Spleen (tissue), 7 donors: ENCODE results near the gene RPL3.

ENCODE experiments used
- POLR2A ChIP-seq, 3 donors: fragments of 450-650 bp; IDR thresholded peaks; one replicate each; pipeline ENCODE4 v1.5.1; 2017; ENCODE audit warnings: antibody characterized with exemption in 3 of 3, mild to moderate bottlenecking in 1 of 3
- POLR2AphosphoS5 ChIP-seq, 3 donors: sonication (generic); formaldehyde crosslinking; IDR thresholded peaks; one replicate each; pipeline ENCODE4 v1.5.1; 2017; ENCODE audit warnings: antibody characterized with exemption in 3 of 3
- TF ChIP-seq, protein P1 (sequence below), 11 experiments: fragments of 200-600 bp in 7 of 11; fragments of 450-650 bp in 4 of 11; sonication (generic) in 4 of 11; IDR thresholded peaks in 8 of 11; conservative IDR thresholded peaks in 3 of 11; 1 replicate in 7 of 11; 2 replicates in 4 of 11; pipeline versions ENCODE4 v1.4.0 to v1.8.0; 2016 to 2021; ENCODE audit warnings: antibody characterized with exemption in 11 of 11, inconsistent platforms in 4 of 11, mild to moderate bottlenecking in 1 of 11
- donor health status: DM: no; HTN: no; CAD: no; lungs with moderate emphysema.
- donor health status: DM: no; HTN: no; CAD: no.
- donor health status: DM: no; HTN: no; CAD: no.

DNA sequence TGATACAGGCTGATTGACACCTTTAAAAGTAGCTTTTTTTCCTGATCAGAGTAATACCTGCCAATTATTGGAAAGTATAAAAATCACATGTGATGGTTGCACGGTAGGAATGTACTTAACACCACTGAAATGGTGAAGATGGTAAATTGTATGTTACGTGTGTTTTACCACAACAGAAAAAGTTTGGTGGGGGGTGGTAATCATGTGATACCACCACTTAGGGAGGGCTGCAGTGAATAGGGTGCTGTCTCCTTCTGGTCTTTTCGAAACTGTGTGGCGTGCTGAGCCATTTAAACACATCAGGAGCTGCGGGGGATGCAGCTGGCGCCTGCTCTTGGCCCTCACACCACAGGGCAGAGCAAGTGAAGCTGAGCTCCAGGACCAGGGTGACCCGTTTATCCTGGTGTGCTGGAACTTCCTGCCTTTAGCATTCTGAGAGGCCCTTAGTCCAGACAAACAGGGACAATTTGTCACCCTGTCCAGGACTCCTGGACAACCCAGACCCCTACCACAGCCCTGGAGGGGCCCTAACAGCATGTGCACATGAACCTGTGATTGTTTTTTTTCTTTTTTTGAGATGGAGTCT is 33.0 kb upstream of the RPL3 start:
- TF ChIP-seq, protein P1, sequence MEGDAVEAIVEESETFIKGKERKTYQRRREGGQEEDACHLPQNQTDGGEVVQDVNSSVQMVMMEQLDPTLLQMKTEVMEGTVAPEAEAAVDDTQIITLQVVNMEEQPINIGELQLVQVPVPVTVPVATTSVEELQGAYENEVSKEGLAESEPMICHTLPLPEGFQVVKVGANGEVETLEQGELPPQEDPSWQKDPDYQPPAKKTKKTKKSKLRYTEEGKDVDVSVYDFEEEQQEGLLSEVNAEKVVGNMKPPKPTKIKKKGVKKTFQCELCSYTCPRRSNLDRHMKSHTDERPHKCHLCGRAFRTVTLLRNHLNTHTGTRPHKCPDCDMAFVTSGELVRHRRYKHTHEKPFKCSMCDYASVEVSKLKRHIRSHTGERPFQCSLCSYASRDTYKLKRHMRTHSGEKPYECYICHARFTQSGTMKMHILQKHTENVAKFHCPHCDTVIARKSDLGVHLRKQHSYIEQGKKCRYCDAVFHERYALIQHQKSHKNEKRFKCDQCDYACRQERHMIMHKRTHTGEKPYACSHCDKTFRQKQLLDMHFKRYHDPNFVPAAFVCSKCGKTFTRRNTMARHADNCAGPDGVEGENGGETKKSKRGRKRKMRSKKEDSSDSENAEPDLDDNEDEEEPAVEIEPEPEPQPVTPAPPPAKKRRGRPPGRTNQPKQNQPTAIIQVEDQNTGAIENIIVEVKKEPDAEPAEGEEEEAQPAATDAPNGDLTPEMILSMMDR (IDR thresholded peaks at IDR 0.05 in 8 of 11, conservative IDR thresholded peaks at IDR 0.05 in 3 of 11) = no peak
- TF ChIP-seq POLR2A (IDR thresholded peaks at IDR 0.05) (no peak), POLR2AphosphoS5 (IDR thresholded peaks at IDR 0.05) (no peak)
